IPS-20b (cell line): ENCODE measurements around the gene TRHDE.

Source experiments
- H3K27ac ChIP-seq: one replicate; pipeline ENCODE4 v1.5.1; 2013; ENCODE audit warnings: low read length
- H3K27me3 ChIP-seq: 2 replicates; pipeline ENCODE4 v1.6.1; 2013; ENCODE audit warnings: mild to moderate bottlenecking, low read length, inconsistent platforms; ENCODE audit not compliant: insufficient read depth
- H3K36me3 ChIP-seq: 2 replicates; pipeline ENCODE4 v1.6.1; 2013; ENCODE audit warnings: low read depth, mild to moderate bottlenecking, inconsistent platforms, low read length, moderate library complexity; ENCODE audit not compliant: insufficient read depth
- H3K4me1 ChIP-seq: 2 replicates; pipeline ENCODE4 v1.6.1; 2013; ENCODE audit warnings: mild to moderate bottlenecking, control low read depth, inconsistent platforms, low read length, moderate library complexity; ENCODE audit not compliant: insufficient read depth
- H3K4me3 ChIP-seq: 2 replicates; pipeline ENCODE4 v1.5.1; 2013; ENCODE audit warnings: mild to moderate bottlenecking, low read length, inconsistent platforms
- H3K9ac ChIP-seq: 2 replicates; pipeline ENCODE4 v1.6.1; 2013; ENCODE audit warnings: low read depth, mild to moderate bottlenecking, inconsistent platforms, low read length, moderate library complexity
- H3K9me3 ChIP-seq: 2 replicates; pipeline ENCODE4 v1.6.1; 2013; ENCODE audit warnings: mild to moderate bottlenecking, low read depth, low read length, inconsistent platforms; ENCODE audit not compliant: insufficient read depth

TRHDE gene

GRCh38 chr12:72293701-72294100, 21.5 kb downstream of the TRHDE start:
- Histone ChIP-seq H3K36me3 (no peaks in the 10 kb centered on the region), H3K27me3 (no peaks in the 10 kb centered on the region), H3K4me1 (peaks cover 4% of the 10 kb centered on the region; the same call in 1 of the 2 replicates), H3K9me3 (no peaks in the 10 kb centered on the region), H3K27ac (no peak overlapping the region), H3K4me3 (no peak overlapping the region), H3K9ac (no peak overlapping the region)

DNA sequence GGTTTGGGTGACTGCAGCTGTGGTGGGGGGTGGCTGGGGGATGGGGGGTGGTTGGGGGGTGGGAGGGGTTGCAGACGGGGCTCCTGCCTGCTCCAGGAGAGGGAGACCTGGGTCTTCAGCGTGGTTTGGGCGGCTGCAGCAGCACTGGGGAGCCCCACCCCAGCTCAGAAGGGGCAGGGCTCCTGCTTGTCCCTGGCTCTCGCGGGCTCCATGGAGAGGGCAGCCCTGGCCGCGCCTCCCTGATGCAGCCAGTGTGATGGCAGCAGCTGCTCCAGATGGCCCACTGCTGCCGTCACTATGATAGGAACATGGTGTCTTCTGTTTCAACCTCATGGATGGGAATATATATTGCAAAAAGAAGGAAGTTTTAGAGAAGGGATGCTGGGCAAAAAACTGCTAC, 22.9 kb downstream of the TRHDE start:
- Histone ChIP-seq H3K9me3 (no peaks in the 10 kb centered on the region), H3K36me3 (no peaks in the 10 kb centered on the region), H3K9ac (no peak overlapping the region), H3K4me1 (no peaks in the 10 kb centered on the region), H3K27me3 (no peaks in the 10 kb centered on the region), H3K4me3 (no peak overlapping the region), H3K27ac (no peak overlapping the region)

- no peaks in the 10 kb centered on the region for H3K27me3 ChIP-seq
- no peak overlapping the region for H3K27ac ChIP-seq
- no peak overlapping the region for H3K9ac ChIP-seq
- H3K4me1 ChIP-seq: no peaks in the 10 kb centered on the region
- no peak overlapping the region for H3K4me3 ChIP-seq
- H3K9me3 ChIP-seq: no peaks in the 10 kb centered on the region
- H3K36me3 ChIP-seq: no peaks in the 10 kb centered on the region
Measured at GRCh38 chr12:72295744-72296143, 23.6 kb downstream of the TRHDE start.

DNA sequence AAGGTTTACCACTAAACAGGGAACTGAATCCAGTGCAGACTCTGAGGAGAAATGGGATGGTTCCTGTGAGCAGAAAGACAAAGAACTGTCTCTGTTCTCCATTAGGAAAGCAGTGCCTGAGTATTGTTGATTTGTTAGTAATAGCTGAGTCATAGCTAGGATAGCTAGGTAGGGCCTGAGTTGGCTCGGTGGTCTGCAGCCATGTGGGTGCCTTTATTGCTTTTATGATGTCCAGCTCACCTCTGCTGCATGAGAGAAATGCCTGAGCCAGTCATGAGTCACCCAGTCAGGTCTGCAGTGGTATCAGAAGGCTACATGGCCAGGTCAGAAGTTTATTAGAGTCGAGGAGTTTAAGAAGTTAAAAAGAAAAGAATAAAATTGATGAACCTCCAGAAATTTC, 24.2 kb downstream of the TRHDE start:
- H3K9ac ChIP-seq: no peak overlapping the region
- no peaks in the 10 kb centered on the region for H3K27me3 ChIP-seq
- H3K4me3 ChIP-seq: no peak overlapping the region
- no peak overlapping the region for H3K27ac ChIP-seq
- H3K36me3 ChIP-seq: no peaks in the 10 kb centered on the region
- no peaks in the 10 kb centered on the region for H3K9me3 ChIP-seq
- H3K4me1 ChIP-seq: no peaks in the 10 kb centered on the region

DNA sequence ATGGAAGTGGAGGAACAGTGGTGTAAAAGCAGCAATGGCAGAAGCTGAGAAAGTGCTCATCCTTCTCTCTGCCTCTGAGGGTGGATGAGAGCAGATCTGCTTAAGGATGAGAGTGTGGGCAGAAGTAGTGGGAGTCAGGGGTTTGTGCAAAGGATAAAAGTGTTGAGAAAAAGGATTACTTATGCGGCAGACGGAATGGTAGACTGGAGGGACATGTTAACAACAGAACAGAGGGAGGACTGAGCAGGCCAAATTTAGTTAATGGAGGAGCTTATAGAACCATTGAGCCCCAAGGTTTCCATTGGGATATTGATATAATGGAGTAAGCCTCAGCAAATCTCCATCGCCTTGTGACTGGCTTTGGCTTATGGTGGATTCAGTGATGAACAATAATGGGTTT, 25.5 kb downstream of the TRHDE start:
- Histone ChIP-seq H3K4me3 (no peak overlapping the region), H3K36me3 (no peaks in the 10 kb centered on the region), H3K27ac (no peak overlapping the region), H3K9me3 (no peaks in the 10 kb centered on the region), H3K4me1 (no peaks in the 10 kb centered on the region), H3K27me3 (no peaks in the 10 kb centered on the region), H3K9ac (no peak overlapping the region)

DNA sequence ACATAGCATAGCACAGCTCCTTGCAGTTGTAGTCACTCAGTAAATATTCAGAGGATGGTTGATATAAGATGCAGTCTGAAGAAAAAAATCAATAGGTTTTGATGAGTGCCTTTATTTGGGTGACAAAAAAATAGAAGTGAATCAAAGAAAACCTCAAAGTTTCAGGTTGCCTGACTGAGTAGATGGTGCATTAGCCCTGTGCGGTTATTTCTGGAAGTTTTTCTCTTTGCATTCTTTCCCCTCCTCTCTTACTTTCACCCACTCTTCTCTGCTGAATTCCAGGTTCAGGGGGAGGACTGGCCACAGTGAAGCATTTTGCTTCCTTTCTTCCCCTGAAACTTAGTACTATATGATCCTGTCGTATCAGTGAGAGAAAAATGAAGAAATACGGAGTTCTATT, 28.6 kb downstream of the TRHDE start:
- no peak overlapping the region for H3K27ac ChIP-seq
- no peak overlapping the region for H3K9ac ChIP-seq
- no peaks in the 10 kb centered on the region for H3K36me3 ChIP-seq
- H3K4me1 ChIP-seq: no peaks in the 10 kb centered on the region
- no peaks in the 10 kb centered on the region for H3K27me3 ChIP-seq
- no peaks in the 10 kb centered on the region for H3K9me3 ChIP-seq
- no peak overlapping the region for H3K4me3 ChIP-seq

GRCh38 chr12:72304751-72305150, 32.6 kb downstream of the TRHDE start:
- Histone ChIP-seq H3K4me1 (no peaks in the 10 kb centered on the region), H3K27me3 (no peaks in the 10 kb centered on the region), H3K27ac (no peak overlapping the region), H3K9ac (no peak overlapping the region), H3K4me3 (no peak overlapping the region), H3K36me3 (no peaks in the 10 kb centered on the region), H3K9me3 (no peaks in the 10 kb centered on the region)

DNA sequence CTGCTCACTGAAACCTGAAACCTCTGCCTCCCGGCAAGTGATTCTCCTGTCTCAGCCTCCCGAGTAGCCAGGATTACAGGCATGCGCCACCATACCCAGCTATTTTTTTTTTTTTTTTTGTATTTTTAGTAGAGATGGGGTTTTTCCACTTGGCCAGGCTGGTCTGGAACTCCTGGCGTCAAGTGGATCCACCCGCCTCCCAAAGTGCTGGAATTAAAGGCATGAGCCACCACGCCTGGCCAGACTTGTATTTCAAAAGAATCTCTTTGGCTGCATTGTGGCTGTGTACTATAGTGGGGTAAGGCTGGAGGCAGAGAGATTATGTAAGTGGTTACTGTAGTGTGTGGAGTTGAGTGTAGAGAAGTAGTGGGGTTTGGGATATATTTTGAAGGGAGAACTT, 35.1 kb downstream of the TRHDE start:
- no peaks in the 10 kb centered on the region for H3K36me3 ChIP-seq
- H3K4me3 ChIP-seq: no peak overlapping the region

GRCh38 chr12:72311946-72312345, 39.8 kb downstream of the TRHDE start:
- Histone ChIP-seq H3K9me3 (no peaks in the 10 kb centered on the region), H3K27ac (no peak overlapping the region), H3K27me3 (no peaks in the 10 kb centered on the region), H3K36me3 (no peaks in the 10 kb centered on the region), H3K4me3 (no peak overlapping the region), H3K9ac (no peak overlapping the region), H3K4me1 (no peaks in the 10 kb centered on the region)

More for the DNA sequence above, 35.1 kb downstream of the TRHDE start:
- Histone ChIP-seq H3K27ac (no peak overlapping the region), H3K4me1 (no peaks in the 10 kb centered on the region), H3K9ac (no peak overlapping the region), H3K9me3 (no peaks in the 10 kb centered on the region), H3K27me3 (no peaks in the 10 kb centered on the region)

GRCh38 chr12:72313806-72314205, 41.6 kb downstream of the TRHDE start:
- Histone ChIP-seq H3K4me3 (no peak overlapping the region), H3K4me1 (no peaks in the 10 kb centered on the region), H3K9ac (no peak overlapping the region), H3K27me3 (no peaks in the 10 kb centered on the region), H3K9me3 (no peaks in the 10 kb centered on the region), H3K36me3 (no peaks in the 10 kb centered on the region), H3K27ac (no peak overlapping the region)

DNA sequence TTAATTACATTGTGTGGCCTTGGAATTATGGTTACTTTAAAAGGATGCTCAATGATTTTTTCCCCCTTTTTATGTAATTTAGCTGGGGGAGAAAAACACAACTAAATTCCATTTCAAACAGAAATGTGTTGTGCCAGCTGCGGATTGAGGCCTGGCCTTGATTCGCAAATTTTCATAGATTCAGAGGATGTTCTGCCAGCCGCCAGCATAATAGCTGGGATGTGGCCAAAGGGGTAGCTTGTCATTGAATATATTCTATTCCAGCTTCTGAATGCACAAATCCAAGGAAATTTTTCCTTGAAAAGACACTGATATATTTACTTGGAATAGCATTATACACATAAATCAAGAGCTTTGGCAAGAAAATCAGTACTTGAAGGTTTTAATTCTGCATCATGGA, 43.7 kb downstream of the TRHDE start:
- Histone ChIP-seq H3K27me3 (no peaks in the 10 kb centered on the region), H3K9me3 (no peaks in the 10 kb centered on the region), H3K4me1 (no peaks in the 10 kb centered on the region), H3K27ac (no peak overlapping the region), H3K9ac (no peak overlapping the region), H3K36me3 (no peaks in the 10 kb centered on the region), H3K4me3 (no peak overlapping the region)

- H3K27ac ChIP-seq: no peak overlapping the region
- no peak overlapping the region for H3K4me3 ChIP-seq
- no peaks in the 10 kb centered on the region for H3K27me3 ChIP-seq
- H3K9ac ChIP-seq: no peak overlapping the region
- no peaks in the 10 kb centered on the region for H3K36me3 ChIP-seq
- no peaks in the 10 kb centered on the region for H3K9me3 ChIP-seq
- H3K4me1 ChIP-seq: no peaks in the 10 kb centered on the region
Measured at GRCh38 chr12:72318341-72318740, 46.2 kb downstream of the TRHDE start.

DNA sequence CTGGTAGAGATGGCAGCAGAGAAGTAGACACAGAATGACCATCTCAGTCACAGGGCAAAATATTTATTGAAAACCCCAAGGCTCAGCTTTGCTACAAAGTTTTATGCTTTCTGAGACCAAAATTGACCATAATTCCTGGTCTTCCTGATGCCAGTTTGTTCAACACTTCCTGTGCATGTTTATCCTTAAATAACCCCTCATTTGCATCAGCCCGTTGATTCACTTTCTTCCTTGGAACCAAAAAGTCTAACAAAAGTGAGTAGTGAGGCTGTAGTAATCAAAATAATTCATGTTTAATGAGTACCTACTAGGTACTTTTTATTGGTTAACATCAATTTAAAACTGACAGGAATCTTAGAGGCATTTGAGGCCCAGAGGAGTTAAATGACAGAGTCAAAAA, 51.7 kb downstream of the TRHDE start:
- Histone ChIP-seq H3K27ac (no peak overlapping the region), H3K9ac (no peak overlapping the region), H3K36me3 (no peaks in the 10 kb centered on the region), H3K4me3 (no peak overlapping the region), H3K9me3 (no peaks in the 10 kb centered on the region), H3K27me3 (no peaks in the 10 kb centered on the region), H3K4me1 (no peaks in the 10 kb centered on the region)
